K562 (cell line): Measurements from ENCODE around the gene SRSF11. TPM values are rescaled to one million over a fixed set of nuclear protein-coding genes. Genes with fewer than 3 reads are reported as not detected.

Source experiments
- MYBL2 ChIP-seq, 2 experiments: fragments of 450-650 bp in 1 of 2; sonication (generic) in 1 of 2; formaldehyde crosslinking in 1 of 2; IDR thresholded peaks; 2 replicates each; pipeline versions ENCODE4 v1.6.1 to v1.8.1; 2017 to 2022; ENCODE audit warnings: borderline replicate concordance in 1 of 2, inconsistent platforms in 1 of 2, low read depth in 1 of 2, mild to moderate bottlenecking in 1 of 2, missing genetic modification reagents in 1 of 2, moderate library complexity in 1 of 2
- NFRKB ChIP-seq: fragments of 450-650 bp; IDR thresholded peaks from 2 replicates; pipeline ENCODE4 v1.6.1; 2016; ENCODE audit warnings: low read depth
- TBP ChIP-seq: optimal IDR thresholded peaks from 2 replicates; pipeline ENCODE3; 2011; ENCODE audit warnings: low read depth, low read length, improper control_type of control experiment
- THRA ChIP-seq: fragments of 450-650 bp; IDR thresholded peaks from 2 replicates; pipeline ENCODE4 v1.6.1; 2017; ENCODE audit warnings: mild to moderate bottlenecking, moderate library complexity
- ZBTB5 ChIP-seq: fragments of 450-650 bp; IDR thresholded peaks from 2 replicates; pipeline ENCODE4 v1.6.1; 2017; ENCODE audit warnings: antibody characterized with exemption
- ZNF407 ChIP-seq: fragments of 450-650 bp; IDR thresholded peaks from 2 replicates; pipeline ENCODE4 v1.6.1; 2016; ENCODE audit warnings: low read depth
- polyA plus RNA-seq, 8 experiments: library from polyadenylated mRNA; depleted of rRNA in 4 of 8; stranded (reverse) in 5 of 8; unstranded in 3 of 8; fragments of >200 nt; fragmentation: Nextera tagmentation in 2 of 8; fragmentation: Illumina TruSeq in 1 of 8; extraction: Ambion mirVana in 2 of 8; extraction: Trizol in 1 of 8; gene quantifications; 2 replicates each; pipeline versions ENCODE4 v1.2.1 to v1.2.3, GENCODE V29; 2011 to 2014; ENCODE audit warnings: inconsistent platforms in 1 of 8, missing spikeins in 1 of 8
- total RNA-seq, 7 experiments: library from RNA; depleted of rRNA in 6 of 7; stranded (reverse); fragments of >200 nt in 6 of 7; fragmentation: Illumina TruSeq in 2 of 7; extraction: Trizol in 2 of 7; gene quantifications; 2 replicates each; pipeline versions ENCODE4 v1.2.1 to v1.2.3, GENCODE V29; 2011 to 2021; ENCODE audit warnings: low replicate concordance in 1 of 7

SRSF11 gene
- total and polyA plus RNA-seq, 9 of the 15 experiments (the other 6 are each of a cell fraction or from before 2014, with no cell fraction given): 76.9 to 418 (median 190) TPM

GRCh38 chr1:70221238-70222121 is at the start of gene SRSF11 (continued):
- TF ChIP-seq ZNF407 (no peak), NFRKB (peak; percentile 63), ZBTB5 (no peak), MYBL2 (IDR thresholded peaks at IDR 0.05; ENCODE audit: low read depth) (peak; percentile 67), MYBL2 (CRISPR knock-in tag; IDR thresholded peaks at IDR 0.05; ENCODE audit: borderline replicate concordance) (no peak), THRA (no peak), TBP (peak; percentile 64)
